Dedifferentiated amniotic fluid mesenchymal stem cell (primary cell): ENCODE measurements around the gene DMBT1.

Experiments
- DNase-seq: peaks from one replicate; pipeline ENCODE4 v3.0.0-alpha.2; 2016; ENCODE audit errors: extremely low spot score

DMBT1 gene

DNA sequence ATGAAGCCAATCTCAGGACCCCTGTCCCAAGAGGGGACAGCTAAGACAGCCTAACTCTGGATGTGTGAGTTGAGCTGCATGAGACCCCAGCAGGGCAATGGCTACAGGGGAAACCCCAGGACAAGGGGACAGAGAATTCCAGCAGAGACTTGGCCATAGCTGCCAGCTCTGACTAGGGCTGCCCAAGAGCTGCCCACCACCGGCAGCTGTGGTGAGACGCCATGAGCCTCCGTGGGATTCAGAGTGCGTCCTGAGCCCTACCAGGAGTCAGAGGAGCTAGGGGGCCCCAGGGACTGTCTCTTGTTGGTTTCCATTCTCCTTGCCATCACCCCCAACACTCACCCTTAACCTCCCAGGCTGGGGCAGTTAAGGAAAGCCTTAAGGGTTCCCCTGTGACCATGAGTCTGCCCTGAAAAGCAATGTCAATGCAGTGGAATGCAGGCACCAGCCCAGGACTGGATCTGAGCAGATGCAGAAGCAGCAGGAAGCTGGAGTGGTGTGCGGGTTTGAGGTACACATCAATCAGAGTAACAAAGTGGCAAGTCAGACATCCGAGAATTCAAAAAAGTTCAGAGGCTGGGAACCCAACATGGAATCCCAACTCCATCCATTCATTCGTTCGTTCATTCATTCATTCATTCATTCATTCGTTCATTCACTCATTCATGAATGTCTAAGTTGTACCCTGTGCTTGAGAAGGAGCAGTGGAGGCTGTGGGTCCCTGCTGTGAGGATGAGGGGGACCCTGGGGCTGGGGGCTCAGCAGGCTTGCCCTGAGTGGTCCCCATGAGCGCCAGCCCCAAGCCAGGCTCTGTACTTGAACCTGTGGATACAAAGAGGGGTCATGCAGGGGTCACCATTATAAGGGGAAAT lies 86.2 kb downstream of the DMBT1 start:
- DNase-seq: no peak

DNA sequence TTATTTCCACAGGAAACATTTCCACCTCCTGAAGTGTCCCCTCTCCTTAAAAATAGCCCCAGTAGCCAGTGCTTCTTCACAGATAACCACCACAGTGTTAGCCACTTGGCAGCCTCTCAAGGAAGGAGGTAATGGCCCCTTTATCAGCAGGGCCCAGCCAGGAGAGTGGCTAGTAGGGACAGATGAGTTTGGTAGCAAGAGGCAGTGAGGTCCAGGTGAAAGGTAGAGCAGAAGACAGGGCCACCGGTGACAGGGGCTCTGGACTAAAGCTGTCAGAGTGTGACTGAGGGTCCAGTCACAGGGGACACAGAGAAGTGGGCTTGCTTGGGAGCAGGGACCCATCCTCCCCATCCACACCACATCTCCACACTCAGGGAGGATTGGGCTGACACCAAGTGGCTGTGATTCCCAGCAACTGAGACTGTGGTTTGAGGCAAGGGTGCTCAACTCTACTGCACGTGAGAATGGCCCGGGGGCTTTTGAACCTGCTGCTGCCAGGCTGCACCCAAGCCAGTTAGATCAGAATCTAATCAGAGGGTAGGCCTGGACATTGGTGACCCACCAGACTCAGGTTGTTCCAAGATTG lies 86.9 kb downstream of the DMBT1 start:
- no peak for DNase-seq

- peak; percentile 20 for DNase-seq
Measured at GRCh38 chr10:122648599-122649428, 88.3 kb downstream of the DMBT1 start.

GRCh38 chr10:122649903-122650302 lies 89.3 kb downstream of the DMBT1 start:
- DNase-seq: no peak

GRCh38 chr10:122650331-122650730 lies 89.8 kb downstream of the DMBT1 start:
- no peak for DNase-seq

DNA sequence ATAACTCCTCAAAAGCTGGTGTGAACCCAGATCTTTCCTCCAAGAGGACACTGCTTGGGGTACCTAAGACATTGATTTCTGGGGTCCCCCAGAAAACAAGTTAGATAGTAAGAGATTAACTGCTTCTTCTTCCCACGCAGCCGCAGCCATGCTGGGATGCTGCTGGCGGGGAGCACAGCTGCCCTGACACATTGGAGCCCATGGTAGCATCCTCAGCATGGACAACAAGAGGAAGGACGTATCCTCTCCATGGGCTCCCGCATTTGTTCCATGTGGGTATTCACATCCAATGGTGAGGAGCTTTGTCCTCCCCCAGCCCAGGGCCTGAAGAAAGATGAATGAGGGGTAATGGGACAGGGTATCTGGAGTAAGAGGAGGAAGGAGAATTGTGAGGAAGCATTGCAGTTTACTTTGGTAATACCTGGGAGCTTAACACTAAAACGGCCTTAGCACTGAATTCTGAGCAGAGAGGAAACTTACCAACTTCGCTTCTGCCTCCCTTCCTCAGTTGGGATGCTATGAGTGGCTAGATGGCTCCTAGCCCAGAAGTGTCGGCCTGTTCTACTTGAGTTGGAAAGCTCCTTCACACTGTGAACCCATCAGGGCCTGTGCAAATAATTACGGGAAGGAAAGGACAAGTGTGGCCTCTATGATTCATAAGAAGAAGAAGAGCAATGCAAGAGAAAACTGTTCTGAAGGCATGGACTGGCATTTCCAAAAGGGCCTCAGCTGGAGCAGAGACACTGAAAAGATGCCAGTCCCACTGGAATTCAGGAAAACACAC lies 95.2 kb downstream of the DMBT1 start:
- DNase-seq: no peak

- DNase-seq: no peak
Measured at GRCh38 chr10:122656308-122656705, 95.8 kb downstream of the DMBT1 start.

GRCh38 chr10:122656741-122657140 lies 96.2 kb downstream of the DMBT1 start:
- DNase-seq: no peak

DNA sequence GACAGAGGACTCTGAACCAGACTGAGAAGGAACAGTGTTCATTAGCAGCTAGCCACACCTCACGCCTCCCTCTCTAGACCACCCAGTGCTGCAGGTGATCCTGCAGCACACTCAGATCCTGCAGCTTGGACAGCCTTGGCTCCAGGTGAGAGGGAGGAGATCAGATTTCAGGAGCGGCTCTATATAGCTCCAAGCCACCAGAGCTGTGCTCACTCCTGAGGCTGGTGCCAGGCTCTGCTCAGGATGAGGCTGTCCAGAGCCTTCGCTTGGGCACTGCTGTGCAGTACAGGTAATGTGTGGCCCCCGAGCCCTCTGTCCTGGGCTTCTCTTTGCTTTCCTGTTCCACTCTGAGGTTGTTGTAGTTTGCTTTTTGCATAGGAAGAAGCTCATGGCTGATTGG lies 96.7 kb downstream of the DMBT1 start:
- DNase-seq: no peak

DNA sequence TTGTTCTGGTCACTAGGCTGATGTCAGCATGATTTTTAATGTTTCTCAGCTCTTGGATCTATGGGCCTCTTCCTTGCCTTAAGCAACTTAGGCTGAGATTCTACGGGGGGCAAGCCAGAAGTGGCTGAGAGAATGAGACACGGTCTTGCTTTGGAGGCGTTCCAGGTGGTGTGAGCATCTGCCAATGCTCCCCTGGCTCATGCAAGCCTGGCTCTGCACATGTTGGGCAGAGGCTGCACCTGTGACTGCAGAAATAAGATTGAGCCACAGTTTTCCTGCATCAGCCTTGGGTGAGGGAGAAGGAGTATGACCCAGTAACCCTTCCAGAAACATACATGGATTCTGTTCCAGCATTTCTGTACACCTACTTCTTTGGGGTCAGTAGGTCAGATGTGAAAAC lies 97.2 kb downstream of the DMBT1 start:
- no peak for DNase-seq

GRCh38 chr10:122658356-122659049 lies 97.9 kb downstream of the DMBT1 start:
- no peak for DNase-seq

- no peak for DNase-seq
Measured at GRCh38 chr10:122659126-122659525, 98.6 kb downstream of the DMBT1 start.

- DNase-seq: no peak
Measured at GRCh38 chr10:122659651-122660050, 99.1 kb downstream of the DMBT1 start.

GRCh38 chr10:122660696-122661095 lies 100.1 kb downstream of the DMBT1 start:
- DNase-seq: no peak

GRCh38 chr10:122662231-122662630 lies 101.7 kb downstream of the DMBT1 start:
- no peak for DNase-seq

- DNase-seq: no peak
Measured at GRCh38 chr10:122663516-122664130, 103.1 kb downstream of the DMBT1 start.

GRCh38 chr10:122664501-122664900 lies 103.9 kb downstream of the DMBT1 start:
- no peak for DNase-seq

DNA sequence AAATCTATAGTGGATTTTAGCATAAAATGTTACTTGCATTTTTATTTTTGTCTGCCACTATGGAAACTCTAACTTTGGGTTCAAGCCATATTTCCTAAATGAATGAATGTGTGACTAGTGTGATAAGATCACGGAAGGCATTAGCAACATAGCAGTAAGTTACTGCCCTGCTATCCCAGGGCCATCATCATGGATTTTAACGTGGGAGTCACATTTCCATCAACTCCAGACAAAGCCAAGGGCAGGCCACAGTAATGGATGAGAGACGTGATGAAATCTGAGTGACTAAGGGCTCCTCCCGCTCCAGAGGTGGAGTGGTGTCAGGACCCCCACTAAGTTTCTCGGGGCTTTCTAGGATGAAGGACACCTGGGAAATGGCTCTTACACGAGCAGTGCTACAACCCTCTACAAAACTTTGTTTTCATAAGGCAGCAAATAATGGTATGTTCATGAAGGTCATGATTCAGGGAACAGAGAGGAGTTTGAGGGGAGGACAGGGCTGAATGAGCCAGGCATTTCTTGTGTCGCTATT lies 104.8 kb downstream of the DMBT1 start:
- DNase-seq: no peak

- no peak for DNase-seq
Measured at GRCh38 chr10:122665946-122666345, 105.4 kb downstream of the DMBT1 start.

- DNase-seq: no peak
Measured at GRCh38 chr10:122669045-122669444, 108.5 kb downstream of the DMBT1 start.
